Measurements from ENCODE around the gene LRBA. TPM values are rescaled to one million over a fixed set of nuclear protein-coding genes. Genes with fewer than 3 reads are reported as not detected.

LRBA gene
- total and polyA plus RNA-seq, 4 donors, result 8.2 to 69.8 (median 32.8) TPM

GRCh38 chr4:150242820-150243458, 772.1 kb downstream of the LRBA start:
- WGBS, result 44% methylated on average over 6 of the region's 6 CpGs

DNA sequence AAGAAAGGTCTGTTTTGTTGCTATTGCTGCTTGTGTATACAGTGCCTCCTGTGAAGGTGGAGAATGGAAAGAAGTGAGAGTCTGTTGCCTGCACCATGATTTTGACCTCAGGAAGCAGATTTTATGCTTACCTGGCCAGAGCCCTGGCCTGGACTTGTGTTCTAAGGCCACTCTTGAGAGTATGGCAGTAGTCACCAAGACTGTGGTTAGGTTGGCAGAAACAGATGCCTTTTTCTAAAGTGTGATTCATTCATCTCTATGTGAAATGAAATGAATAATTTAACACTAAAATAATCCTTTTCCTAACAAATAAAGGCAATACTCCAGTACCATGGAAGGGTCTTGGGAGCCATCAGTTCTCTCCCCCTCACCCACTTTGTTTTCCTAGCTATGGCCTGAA, 775.1 kb downstream of the LRBA start:
- no peaks in the 10 kb centered on the region for H3K36me3 ChIP-seq (ENCODE audit: control insufficient read depth in 4 of 4, insufficient read depth in 3 of 4, low read depth in 1 of 4, low read length in 3 of 4)
- no peak overlapping the region for H3K4me3 ChIP-seq (ENCODE audit: low read depth in 1 of 3, low read length in 3 of 3)
- no peak overlapping the region for H3K27ac ChIP-seq (ENCODE audit: low read depth in 1 of 2, low read length in 2 of 2)
- no peaks in the 10 kb centered on the region for H3K9me3 ChIP-seq (ENCODE audit: control insufficient read depth in 4 of 4, low read length in 3 of 4)
- H3K9ac ChIP-seq (ENCODE audit: low read depth in 1 of 2, low read length in 2 of 2), result no peak overlapping the region
- TF ChIP-seq ZBTB33 (IDR thresholded peaks at IDR 0.05) (no peak), TAF1 (conservative IDR thresholded peaks at IDR 0.05) (no peak), SP1 (IDR thresholded peaks at IDR 0.05) (no peak)
- DNase-seq (ENCODE audit: low spot score), result no peak
- no peaks in the 10 kb centered on the region for H3K4me1 ChIP-seq (ENCODE audit: control insufficient read depth in 4 of 4, insufficient read depth in 4 of 4, low read length in 3 of 4)
- no peaks in the 10 kb centered on the region for H3K27me3 ChIP-seq (ENCODE audit: control insufficient read depth in 4 of 4, insufficient read depth in 4 of 4, low read length in 3 of 4)

More at GRCh38 chr4:150242820-150243458, 772.1 kb downstream of the LRBA start:
- Histone ChIP-seq H3K27me3 (ENCODE audit: control insufficient read depth in 4 of 4, insufficient read depth in 4 of 4, low read length in 3 of 4) (no peaks in the 10 kb centered on the region), H3K4me3 (ENCODE audit: low read depth in 1 of 3, low read length in 3 of 3) (no peak overlapping the region), H3K9me3 (ENCODE audit: control insufficient read depth in 4 of 4, low read length in 3 of 4) (no peaks in the 10 kb centered on the region), H3K9ac (ENCODE audit: low read depth in 1 of 2, low read length in 2 of 2) (no peak overlapping the region), H3K36me3 (ENCODE audit: control insufficient read depth in 4 of 4, insufficient read depth in 3 of 4, low read depth in 1 of 4, low read length in 3 of 4) (no peaks in the 10 kb centered on the region), H3K4me1 (ENCODE audit: control insufficient read depth in 4 of 4, insufficient read depth in 4 of 4, low read length in 3 of 4) (no peaks in the 10 kb centered on the region), H3K27ac (ENCODE audit: low read depth in 1 of 2, low read length in 2 of 2) (no peak overlapping the region)
- no peak for DNase-seq (ENCODE audit: low spot score)
- peak; percentile 89 to 90 for TF ChIP-seq RAD21 (IDR thresholded peaks at IDR 0.05)
- peak; percentile 86 for TF ChIP-seq CTCF (IDR thresholded peaks at IDR 0.05; ENCODE audit: low read depth, low read length, missing input control)
- TF ChIP-seq FOXA1 (IDR thresholded peaks at IDR 0.05), result no peak

GRCh38 chr4:150238591-150238990, 776.5 kb downstream of the LRBA start:
- H3K4me3 ChIP-seq (ENCODE audit: low read depth in 1 of 3, low read length in 3 of 3), result no peak overlapping the region
- TF ChIP-seq RAD21 (IDR thresholded peaks at IDR 0.05) (no peak), NR2F2 (IDR thresholded peaks at IDR 0.05) (no peak), HNF4G (IDR thresholded peaks at IDR 0.05) (no peak)
- no peak overlapping the region for H3K27ac ChIP-seq (ENCODE audit: low read depth in 1 of 2, low read length in 2 of 2)
- no peaks in the 10 kb centered on the region for H3K36me3 ChIP-seq (ENCODE audit: control insufficient read depth in 4 of 4, insufficient read depth in 3 of 4, low read depth in 1 of 4, low read length in 3 of 4)
- no peaks in the 10 kb centered on the region for H3K4me1 ChIP-seq (ENCODE audit: control insufficient read depth in 4 of 4, insufficient read depth in 4 of 4, low read length in 3 of 4)
- 100% methylated on average over 1 of the region's 1 CpG for WGBS
- no peaks in the 10 kb centered on the region for H3K9me3 ChIP-seq (ENCODE audit: control insufficient read depth in 4 of 4, low read length in 3 of 4)
- no peaks in the 10 kb centered on the region for H3K27me3 ChIP-seq (ENCODE audit: control insufficient read depth in 4 of 4, insufficient read depth in 4 of 4, low read length in 3 of 4)
- no peak overlapping the region for H3K9ac ChIP-seq (ENCODE audit: low read depth in 1 of 2, low read length in 2 of 2)
- DNase-seq (ENCODE audit: low spot score), result no peak

All from liver (tissue), 9 donors.